ENCODE data around the gene NMD3.
A peak's percentile ranks its signal among the peaks of the same experiment; 100 is the strongest.
"Not testable (repeated sequence)": the region's sequence is repeated elsewhere in the genome, so short reads cannot be mapped to it uniquely, and the experiment has no call there.

Gene NMD3
- 68.0 to 119 reads per million in 2 experiments for total RNA-seq

- peak; percentile 89 for DNase-seq (ENCODE audit: low read depth)
Observed at GRCh38 chr3:161220850-161221753, at the start of gene NMD3. Gene NMD3, plus strand, starts transcription at chr3:161221311. Its CDS starts 703 bp downstream, at chr3:161222014.

GRCh38 chr3:161171639-161172552 is 49.2 kb upstream of the NMD3 start:
- no peak for DNase-seq (ENCODE audit: low read depth)

GRCh38 chr3:161175506-161175905 is 45.6 kb upstream of the NMD3 start:
- DNase-seq (ENCODE audit: low read depth) = no peak

- no peak for DNase-seq (ENCODE audit: low read depth)
Observed at GRCh38 chr3:161177991-161178390, 43.1 kb upstream of the NMD3 start.

- not testable (repeated sequence) for DNase-seq (ENCODE audit: low read depth)
Observed at GRCh38 chr3:161181371-161181770, 39.7 kb upstream of the NMD3 start.

- DNase-seq (ENCODE audit: low read depth) = no peak
Observed at GRCh38 chr3:161187046-161187445, 34.1 kb upstream of the NMD3 start.

- no peak for DNase-seq (ENCODE audit: low read depth)
Observed at GRCh38 chr3:161197855-161198850, 23.0 kb upstream of the NMD3 start.

- DNase-seq (ENCODE audit: low read depth) = no peak
Observed at GRCh38 chr3:161199926-161200325, 21.2 kb upstream of the NMD3 start.

GRCh38 chr3:161203485-161204098 is 17.5 kb upstream of the NMD3 start:
- DNase-seq (ENCODE audit: low read depth) = no peak

GRCh38 chr3:161208931-161209330 is 12.2 kb upstream of the NMD3 start:
- no peak for DNase-seq (ENCODE audit: low read depth)

- DNase-seq (ENCODE audit: low read depth) = no peak
Observed at GRCh38 chr3:161212171-161212771, 8.8 kb upstream of the NMD3 start.

GRCh38 chr3:161212906-161213305 is 8.2 kb upstream of the NMD3 start:
- no peak for DNase-seq (ENCODE audit: low read depth)

GRCh38 chr3:161213644-161214043 is 7.5 kb upstream of the NMD3 start:
- DNase-seq (ENCODE audit: low read depth) = no peak

GRCh38 chr3:161215185-161215584 is 5.9 kb upstream of the NMD3 start:
- no peak for DNase-seq (ENCODE audit: low read depth)

- DNase-seq (ENCODE audit: low read depth) = no peak
Observed at GRCh38 chr3:161217496-161217895, 3.6 kb upstream of the NMD3 start.

- DNase-seq (ENCODE audit: low read depth) = no peak
Observed at GRCh38 chr3:161219495-161219894, 1.6 kb upstream of the NMD3 start.

- no peak for DNase-seq (ENCODE audit: low read depth)
Observed at GRCh38 chr3:161221806-161222600, 892 bp downstream of the NMD3 start.

GRCh38 chr3:161222662-161223061 is 1.6 kb downstream of the NMD3 start:
- DNase-seq (ENCODE audit: low read depth) = no peak

GRCh38 chr3:161224786-161225185 is 3.7 kb downstream of the NMD3 start:
- no peak for DNase-seq (ENCODE audit: low read depth)
